Activated CD8-positive, alpha-beta memory T cell treated with anti-CD3 and anti-CD28 coated beads, Interleukin-2, amount 50 U/mL, for 1 hour (primary cell): ENCODE measurements around the gene GTF2E1.
"Not testable (repeated sequence)": the region's sequence is repeated elsewhere in the genome, so short reads cannot be mapped to it uniquely, and the experiment has no call there.

Experiments
- DNase-seq: peaks from one replicate; pipeline ENCODE4 v3.0.0-alpha.2; 2020; ENCODE audit errors: extremely low read depth

The GTF2E1 gene

GRCh38 chr3:120753810-120754209 is 11.3 kb downstream of the GTF2E1 start:
- DNase-seq, result no peak

- no peak for DNase-seq
Observed at GRCh38 chr3:120756061-120756460, 13.5 kb downstream of the GTF2E1 start.

- DNase-seq, result not testable (repeated sequence)
Observed at GRCh38 chr3:120758551-120758950, 16.0 kb downstream of the GTF2E1 start.

GRCh38 chr3:120762615-120763014 is 20.1 kb downstream of the GTF2E1 start:
- DNase-seq, result no peak

GRCh38 chr3:120763601-120764000 is 21.1 kb downstream of the GTF2E1 start:
- DNase-seq, result no peak

GRCh38 chr3:120764206-120764605 is 21.7 kb downstream of the GTF2E1 start:
- DNase-seq, result no peak

GRCh38 chr3:120765830-120766493 is 23.4 kb downstream of the GTF2E1 start:
- DNase-seq, result no peak

GRCh38 chr3:120766576-120766975 is 24.0 kb downstream of the GTF2E1 start:
- DNase-seq, result no peak

- no peak for DNase-seq
Observed at GRCh38 chr3:120767106-120767505, 24.6 kb downstream of the GTF2E1 start.

- DNase-seq, result no peak
Observed at GRCh38 chr3:120769436-120769835, 26.9 kb downstream of the GTF2E1 start.

- DNase-seq, result no peak
Observed at GRCh38 chr3:120770891-120771290, 28.3 kb downstream of the GTF2E1 start.

GRCh38 chr3:120772081-120772480 is 29.5 kb downstream of the GTF2E1 start:
- no peak for DNase-seq

GRCh38 chr3:120773932-120774331 is 31.4 kb downstream of the GTF2E1 start:
- no peak for DNase-seq

GRCh38 chr3:120775411-120775810 is 32.9 kb downstream of the GTF2E1 start:
- no peak for DNase-seq

GRCh38 chr3:120778776-120779175 is 36.2 kb downstream of the GTF2E1 start:
- DNase-seq, result no peak

- no peak for DNase-seq
Observed at GRCh38 chr3:120780977-120781376, 38.4 kb downstream of the GTF2E1 start.

GRCh38 chr3:120785832-120786231 is 43.3 kb downstream of the GTF2E1 start:
- not testable (repeated sequence) for DNase-seq

- DNase-seq, result no peak
Observed at GRCh38 chr3:120791010-120791409, 48.5 kb downstream of the GTF2E1 start.

GRCh38 chr3:120791913-120792312 is 49.4 kb downstream of the GTF2E1 start:
- no peak for DNase-seq

GRCh38 chr3:120793601-120794000 is 51.1 kb downstream of the GTF2E1 start:
- no peak for DNase-seq

- peak; percentile 56 for DNase-seq
Observed at GRCh38 chr3:120795017-120795648, 52.6 kb downstream of the GTF2E1 start.

GRCh38 chr3:120795959-120796358 is 53.4 kb downstream of the GTF2E1 start:
- DNase-seq, result no peak

- DNase-seq, result no peak
Observed at GRCh38 chr3:120796976-120797375, 54.4 kb downstream of the GTF2E1 start.

- no peak for DNase-seq
Observed at GRCh38 chr3:120797857-120798256, 55.3 kb downstream of the GTF2E1 start.
